HK-2 (cell line): ENCODE data around the gene DPYD.

ENCODE experiments used
- DNase-seq: peaks from one replicate; pipeline ENCODE4 v3.0.0-alpha.2; 2018; ENCODE audit not compliant: unreplicated experiment

DPYD gene

GRCh38 chr1:97091679-97092078, 829.2 kb downstream of the DPYD start:
- DNase-seq: no peak

DNA sequence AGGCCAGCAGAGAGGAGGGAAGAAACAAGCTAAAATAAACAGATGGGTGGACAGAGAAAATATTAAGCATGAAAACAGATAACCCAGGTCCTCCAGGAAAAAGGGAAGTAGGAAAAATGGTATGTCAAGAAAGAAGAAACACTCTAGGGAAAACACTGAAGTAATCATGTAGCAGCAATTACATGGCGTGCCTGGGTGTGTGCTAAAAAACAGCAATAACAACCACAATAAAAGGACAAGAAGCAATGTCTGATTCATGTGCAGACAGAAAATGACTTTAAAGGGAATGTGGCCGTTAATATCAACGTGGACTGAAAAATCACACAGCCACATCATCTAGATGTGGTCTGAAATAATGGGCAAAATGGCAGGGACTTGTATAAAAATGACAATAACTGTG, 829.6 kb downstream of the DPYD start:
- DNase-seq: no peak

- DNase-seq: no peak
These were observed 830.1 kb downstream of the DPYD start for GRCh38 chr1:97090725-97091124.

GRCh38 chr1:97089173-97089572, 831.7 kb downstream of the DPYD start:
- no peak for DNase-seq

GRCh38 chr1:97088391-97088790, 832.4 kb downstream of the DPYD start:
- DNase-seq: no peak

DNA sequence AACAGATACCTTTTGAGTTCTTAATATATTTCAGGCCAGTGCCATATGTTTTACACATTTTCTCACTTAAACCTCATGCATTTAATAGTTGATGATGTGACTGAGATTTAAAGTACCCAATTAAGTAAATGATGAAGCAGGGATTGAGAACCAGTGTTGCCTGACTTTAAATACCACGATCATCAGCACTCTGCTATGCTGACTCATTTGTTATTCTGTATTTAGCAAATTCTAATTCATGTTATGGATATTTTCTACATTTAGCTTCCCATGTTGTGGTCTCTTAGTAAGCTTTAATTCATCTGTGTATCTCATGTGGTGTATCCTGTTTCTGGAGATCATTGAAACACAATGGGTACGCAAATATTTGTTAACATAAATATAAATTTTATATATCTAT, 836.3 kb downstream of the DPYD start:
- no peak for DNase-seq

DNA sequence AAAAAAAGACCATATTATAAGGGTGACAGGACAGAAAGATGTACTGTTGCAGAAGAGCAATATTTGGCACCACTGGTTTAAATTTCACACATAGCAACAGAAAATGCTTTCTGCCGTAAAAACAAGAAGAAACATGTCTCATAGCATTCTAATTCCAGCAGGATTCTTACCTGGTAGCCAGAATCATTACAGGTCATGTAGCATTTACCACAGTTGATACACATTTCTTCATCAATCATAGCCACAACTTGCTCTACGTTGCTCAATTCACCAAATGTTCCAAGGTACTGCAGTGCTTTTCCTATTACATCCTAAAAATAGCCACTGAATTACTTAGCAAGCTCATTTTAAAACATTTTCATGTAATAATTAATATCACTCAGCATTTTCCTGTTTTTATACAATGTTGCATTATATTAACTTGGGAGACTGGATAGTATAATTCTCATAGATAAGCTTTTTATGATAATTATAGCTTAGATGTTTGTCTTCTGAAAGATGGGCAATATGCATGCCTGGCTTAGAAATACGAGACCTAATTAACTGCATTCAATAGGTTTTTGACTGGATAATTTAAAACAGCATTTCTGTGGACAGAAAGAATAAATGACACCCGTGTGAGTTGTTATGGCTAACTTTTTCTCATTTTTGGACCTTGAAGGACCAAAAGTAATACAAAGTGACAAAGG, 838.5 kb downstream of the DPYD start:
- DNase-seq: no peak

DNA sequence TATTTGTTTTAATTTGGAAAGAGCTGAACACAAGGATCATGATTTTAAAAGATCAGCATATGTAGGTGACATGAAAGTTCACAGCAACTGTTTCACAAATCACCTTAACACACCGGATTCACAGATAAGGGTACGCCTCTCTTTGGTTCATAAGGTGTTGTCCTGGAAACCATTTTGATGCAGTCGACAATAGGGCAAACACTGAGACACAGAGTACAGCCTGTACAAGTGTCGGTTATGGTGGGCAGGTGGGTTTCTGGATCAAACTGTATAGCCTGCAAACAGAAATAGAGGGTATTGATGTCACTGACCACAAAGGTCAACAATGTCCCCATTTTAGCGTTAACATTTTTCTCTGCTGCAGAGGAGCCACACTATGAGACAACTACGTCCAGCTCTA, 842.0 kb downstream of the DPYD start:
- DNase-seq: no peak

GRCh38 chr1:97077221-97077620, 843.6 kb downstream of the DPYD start:
- no peak for DNase-seq

- DNase-seq: no peak
These were observed 846.1 kb downstream of the DPYD start for GRCh38 chr1:97074771-97075170.

DNA sequence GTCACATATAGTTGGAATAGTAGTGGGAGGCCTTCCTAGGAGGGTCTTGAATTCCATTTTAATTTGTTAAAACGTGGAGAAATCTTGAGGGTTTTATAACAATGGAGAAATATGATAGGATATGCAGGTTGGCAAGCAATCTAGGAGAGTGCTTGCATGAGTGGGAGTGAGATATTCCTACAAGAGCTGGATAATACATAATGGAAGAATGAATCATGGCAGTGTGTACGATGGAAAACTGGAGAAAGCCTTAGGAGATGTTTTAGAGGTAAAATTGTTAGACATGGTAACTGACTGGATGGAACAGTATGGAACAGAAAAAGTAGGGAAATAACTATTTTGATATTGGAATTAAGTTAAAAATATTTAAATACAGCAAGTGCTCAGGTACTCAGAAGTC, 846.9 kb downstream of the DPYD start:
- no peak for DNase-seq

- no peak for DNase-seq
These were observed 847.7 kb downstream of the DPYD start for GRCh38 chr1:97073169-97073568.

DNA sequence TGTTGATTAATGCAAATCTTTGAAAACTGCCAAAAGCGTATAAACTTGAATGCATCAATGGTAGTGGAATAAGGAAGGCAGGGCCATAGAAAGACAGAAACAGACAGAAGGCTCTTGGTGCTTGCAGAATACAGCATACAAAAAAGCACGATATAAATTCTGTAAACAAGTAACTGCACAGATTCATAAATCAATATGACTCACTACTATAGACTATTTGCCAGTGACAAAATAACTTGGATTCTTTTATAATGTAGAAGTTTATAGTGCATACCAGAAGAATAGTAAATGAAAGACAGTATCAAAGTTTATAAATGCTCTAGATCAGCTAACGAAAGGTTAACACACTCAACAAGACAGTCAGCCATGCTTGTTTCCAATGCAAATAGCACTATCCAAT, 849.7 kb downstream of the DPYD start:
- DNase-seq: no peak

GRCh38 chr1:97070376-97070775, 850.5 kb downstream of the DPYD start:
- no peak for DNase-seq

GRCh38 chr1:97069312-97069711, 851.5 kb downstream of the DPYD start:
- no peak for DNase-seq

DNA sequence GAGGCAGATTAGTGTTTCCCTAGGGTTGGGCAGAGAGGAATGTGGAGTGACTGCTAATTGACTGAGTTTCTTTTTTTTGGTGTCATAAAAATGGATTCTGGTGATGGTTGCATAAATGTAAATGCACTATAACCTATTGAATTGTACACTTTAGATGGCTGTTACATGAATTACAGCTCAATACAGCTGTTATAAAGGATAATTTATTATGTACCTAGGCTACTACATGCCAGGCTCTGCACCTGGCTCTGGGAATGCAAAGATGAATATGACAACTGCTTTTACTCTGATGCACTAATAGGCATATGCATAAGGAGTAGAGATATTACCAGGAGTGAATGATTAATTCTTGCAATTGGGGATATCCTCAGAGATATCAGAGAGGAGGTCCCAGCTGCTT, 854.0 kb downstream of the DPYD start:
- no peak for DNase-seq

- no peak for DNase-seq
These were observed 857.3 kb downstream of the DPYD start for GRCh38 chr1:97063532-97063931.

DNA sequence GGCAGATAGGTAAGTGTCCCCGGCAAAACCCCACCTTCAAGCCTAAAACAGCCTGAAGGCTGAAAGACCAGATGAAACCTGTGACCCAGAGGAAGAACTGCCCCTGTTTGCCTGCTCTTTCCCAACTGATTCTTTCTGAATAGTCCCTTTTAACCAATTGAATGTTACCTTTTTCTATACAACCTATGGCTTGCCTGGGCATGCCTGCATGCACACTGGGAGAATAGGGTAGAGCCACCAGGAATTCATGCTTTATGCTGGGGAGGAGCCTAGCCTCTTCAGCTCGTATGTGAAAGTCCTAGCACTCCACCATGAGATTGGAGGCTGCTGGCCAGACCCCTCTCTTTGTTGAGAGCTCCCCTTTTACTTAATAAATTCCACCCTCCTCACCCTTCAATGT, 859.2 kb downstream of the DPYD start:
- DNase-seq: no peak

GRCh38 chr1:97056386-97056785, 864.4 kb downstream of the DPYD start:
- no peak for DNase-seq

DNA sequence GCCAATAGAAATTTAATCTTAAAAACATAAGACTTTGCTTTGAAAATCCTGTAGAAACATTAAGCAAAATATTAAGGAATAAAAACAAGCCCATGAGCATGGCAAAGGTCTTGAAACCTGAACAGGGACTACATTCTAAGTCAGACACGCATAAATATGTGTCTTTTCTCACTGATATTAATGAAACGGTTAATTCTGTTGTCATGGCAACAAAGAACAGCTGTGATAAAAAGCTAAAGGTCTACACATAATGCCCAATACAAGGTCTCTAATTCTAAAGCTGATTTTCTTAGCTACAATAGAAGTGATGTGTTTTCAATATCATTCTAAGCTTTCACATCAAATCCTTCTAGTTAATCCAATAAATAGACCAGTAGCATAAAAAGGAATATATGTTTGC, 867.6 kb downstream of the DPYD start:
- DNase-seq: no peak

DNA sequence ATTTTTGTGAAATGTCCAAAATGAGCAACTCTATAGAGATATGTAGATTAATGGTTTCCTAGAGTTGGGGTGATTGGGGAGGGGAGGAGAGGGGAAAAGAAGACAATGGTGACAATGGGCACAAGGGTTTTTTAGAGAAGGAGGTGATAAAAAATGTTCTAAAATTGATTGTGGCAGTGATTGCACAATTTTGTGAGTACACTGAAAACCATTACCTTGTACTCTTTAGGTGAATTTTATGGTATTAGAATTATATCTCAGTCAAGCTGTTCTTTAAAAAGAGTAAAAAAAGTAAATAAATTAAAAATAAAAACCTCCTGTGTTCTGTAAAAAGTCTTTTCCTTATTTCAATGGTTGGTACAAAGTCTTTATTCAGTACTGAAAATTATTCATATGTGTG, 869.0 kb downstream of the DPYD start:
- no peak for DNase-seq

DNA sequence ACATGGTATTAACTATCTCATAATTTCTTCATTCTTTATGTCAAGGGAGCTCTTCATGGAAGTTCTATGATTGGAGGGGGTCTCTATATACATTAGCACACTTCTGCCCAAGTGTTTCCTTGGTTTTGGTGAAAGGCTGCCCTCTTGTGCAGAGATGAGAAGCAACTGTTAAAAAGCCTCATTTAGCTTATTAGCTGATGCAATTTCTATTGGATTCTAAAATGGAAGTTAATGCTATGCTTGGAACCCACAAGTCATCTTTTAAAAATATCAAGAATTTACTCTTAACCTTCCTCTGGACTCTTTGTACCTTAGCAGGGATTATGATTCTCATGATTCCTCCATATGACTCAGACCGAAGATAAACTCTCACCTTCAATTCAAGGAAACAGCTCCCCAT, 870.3 kb downstream of the DPYD start:
- no peak for DNase-seq

DNA sequence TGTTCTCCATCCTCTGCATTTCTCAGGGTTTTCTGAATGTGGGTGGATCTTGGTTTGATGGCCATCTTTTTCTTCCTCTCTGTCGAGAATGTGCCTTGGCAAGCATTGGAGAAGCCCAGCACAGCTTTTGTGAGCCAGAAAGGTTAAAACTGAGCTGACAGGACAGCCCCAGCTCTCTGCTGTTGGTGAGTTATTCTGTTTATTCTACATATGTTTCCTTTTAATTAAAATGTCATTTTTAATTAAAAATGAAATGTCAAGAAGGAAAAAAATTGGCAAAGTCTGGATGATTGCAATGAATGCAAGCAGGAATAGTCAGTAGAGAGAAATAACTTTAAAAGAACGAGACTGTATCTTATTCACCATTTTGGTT, 873.4 kb downstream of the DPYD start:
- no peak for DNase-seq

DNA sequence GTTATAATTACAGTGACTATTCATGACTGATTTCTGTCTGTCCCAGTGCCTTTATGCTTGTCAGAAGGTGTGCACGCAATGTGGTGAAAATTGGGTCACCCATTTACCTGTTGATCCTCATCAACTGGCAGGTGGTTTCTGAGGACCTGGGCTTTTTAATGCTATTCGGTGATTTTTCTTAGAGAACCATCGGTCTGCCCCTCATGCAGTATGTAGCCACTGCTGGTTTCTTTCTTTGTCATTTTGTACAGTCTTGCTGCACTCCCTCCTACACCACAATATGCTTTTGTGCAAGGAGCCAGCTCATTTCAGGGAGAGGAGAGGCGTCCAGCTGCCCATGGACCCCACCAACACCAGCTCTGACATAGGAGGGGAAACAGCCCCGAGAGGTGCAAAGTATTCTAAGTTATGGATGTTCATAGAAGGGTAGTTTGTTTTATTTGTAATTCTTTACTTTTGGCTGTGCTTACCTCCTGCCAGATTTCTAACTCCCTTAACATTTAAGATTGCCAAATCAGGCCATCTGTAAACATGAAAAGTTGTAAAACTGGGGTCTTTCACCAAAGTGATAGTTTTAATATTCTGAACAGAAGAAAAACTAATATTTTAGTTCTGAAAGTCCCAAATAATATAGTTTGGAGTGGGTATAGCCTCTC, 873.9 kb downstream of the DPYD start:
- DNase-seq: no peak
